KBM-7 (cell line): ENCODE measurements around the gene FAM72A.
"Not testable (repeated sequence)": the region's sequence is repeated elsewhere in the genome, so short reads cannot be mapped to it uniquely, and the experiment has no call there.

Source experiments
- DNase-seq: peaks from one replicate; pipeline ENCODE4 v3.0.0-alpha.2; 2015
- in situ Hi-C: fragments of 300-500 bp; cut with MboI; formaldehyde crosslinking; loops from 2 replicates; pipeline ENCODE4 v1.14.3; 2020; ENCODE audit warnings: low sequenced_read_pairs, low pct_unique_long_range_greater_than_20kb, mixed read lengths

The FAM72A gene

GRCh38 chr1:206218765-206219164 lies 16.1 kb upstream of the FAM72A start:
- in situ Hi-C loops, DNase-seq: not testable (repeated sequence)

- in situ Hi-C loops, DNase-seq: not testable (repeated sequence)
Measured at GRCh38 chr1:206218285-206218684, 15.6 kb upstream of the FAM72A start.

GRCh38 chr1:206215600-206216392 lies 13.2 kb upstream of the FAM72A start:
- in situ Hi-C loops, DNase-seq: not testable (repeated sequence)

- DNase-seq, in situ Hi-C loops: not testable (repeated sequence)
Measured at GRCh38 chr1:206210802-206211201, 8.2 kb upstream of the FAM72A start.

GRCh38 chr1:206205569-206205968 lies 2.9 kb upstream of the FAM72A start:
- in situ Hi-C loops, DNase-seq: not testable (repeated sequence)

- in situ Hi-C loops, result not testable (repeated sequence)
- peak; percentile 9 for DNase-seq
Measured at GRCh38 chr1:206204871-206205270, 2.2 kb upstream of the FAM72A start.

GRCh38 chr1:206204159-206204511 lies 1.5 kb upstream of the FAM72A start:
- DNase-seq, in situ Hi-C loops: not testable (repeated sequence)

- DNase-seq, result peak; percentile 68
- in situ Hi-C loops, result not testable (repeated sequence)
Measured at GRCh38 chr1:206203364-206204158, 922 bp upstream of the FAM72A start, which contains the start of gene SRGAP2. Gene SRGAP2, plus strand, starts transcription at chr1:206203541. Its CDS starts 2,430 bp downstream, at chr1:206205971.

GRCh38 chr1:206196748-206197424 lies 5.8 kb downstream of the FAM72A start:
- in situ Hi-C loops, DNase-seq: not testable (repeated sequence)

GRCh38 chr1:206195182-206195581 lies 7.5 kb downstream of the FAM72A start:
- in situ Hi-C loops, DNase-seq: not testable (repeated sequence)

GRCh38 chr1:206186826-206187225 lies 15.8 kb downstream of the FAM72A start:
- in situ Hi-C loops, DNase-seq: not testable (repeated sequence)

GRCh38 chr1:206185778-206186177 lies 16.9 kb downstream of the FAM72A start:
- in situ Hi-C loops, DNase-seq: not testable (repeated sequence)

- in situ Hi-C loops, DNase-seq: not testable (repeated sequence)
Measured at GRCh38 chr1:206183788-206184187, 18.9 kb downstream of the FAM72A start.

- DNase-seq, in situ Hi-C loops: not testable (repeated sequence)
Measured at GRCh38 chr1:206182368-206183317, 20.0 kb downstream of the FAM72A start.

GRCh38 chr1:206179666-206180065 lies 23.0 kb downstream of the FAM72A start:
- in situ Hi-C loops, DNase-seq: not testable (repeated sequence)

- DNase-seq, in situ Hi-C loops: not testable (repeated sequence)
Measured at GRCh38 chr1:206178061-206178989, 24.3 kb downstream of the FAM72A start.

GRCh38 chr1:206176114-206176502 lies 26.5 kb downstream of the FAM72A start:
- in situ Hi-C loops, DNase-seq: not testable (repeated sequence)
